Stimulated activated CD8-positive, alpha-beta memory T cell treated with anti-CD3 and anti-CD28 coated beads, Interleukin-7, amount 100 ng/mL, for 48 hours (primary cell): Measurements from ENCODE around the gene CMC1.
"Not testable (repeated sequence)": the region's sequence is repeated elsewhere in the genome, so short reads cannot be mapped to it uniquely, and the experiment has no call there.

ENCODE experiments used
- DNase-seq, 2 donors: peaks; one replicate each; pipeline ENCODE4 v3.0.0-alpha.2; 2020; ENCODE audit warnings: low read depth in 1 of 2; ENCODE audit errors: extremely low read depth in 1 of 2

The CMC1 gene

DNA sequence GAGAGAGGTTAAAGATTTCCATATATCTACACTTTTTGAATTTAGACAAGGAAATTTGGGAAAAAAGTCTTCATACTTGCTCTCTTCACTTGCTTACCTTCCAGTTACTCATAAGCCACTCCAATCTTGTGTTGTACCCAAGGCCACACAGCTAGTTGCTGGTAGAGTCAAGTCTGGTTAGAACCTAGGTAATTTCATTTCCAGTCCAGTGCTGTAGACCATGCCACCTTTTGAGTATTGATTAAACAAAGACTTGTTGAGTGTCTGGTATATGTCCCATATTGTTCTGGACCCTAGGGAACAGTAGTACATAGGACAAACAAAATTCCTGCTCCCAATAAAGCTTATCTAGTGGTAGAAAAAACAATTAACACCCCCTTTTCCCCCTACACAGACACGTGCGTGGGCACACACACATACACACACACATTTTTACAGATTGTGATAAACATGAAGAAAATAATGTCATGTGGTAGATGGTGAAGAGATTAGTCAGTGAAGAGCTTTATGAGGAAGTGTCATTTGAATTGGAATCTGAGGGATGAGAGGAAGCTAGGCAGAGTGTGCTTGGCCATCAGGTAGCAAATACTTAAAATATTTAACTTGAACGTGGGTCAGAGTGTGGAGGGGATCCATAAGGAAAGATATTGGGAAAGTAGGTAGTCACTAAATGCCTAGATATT, 2.1 kb downstream of the CMC1 start:
- no peak for DNase-seq

DNA sequence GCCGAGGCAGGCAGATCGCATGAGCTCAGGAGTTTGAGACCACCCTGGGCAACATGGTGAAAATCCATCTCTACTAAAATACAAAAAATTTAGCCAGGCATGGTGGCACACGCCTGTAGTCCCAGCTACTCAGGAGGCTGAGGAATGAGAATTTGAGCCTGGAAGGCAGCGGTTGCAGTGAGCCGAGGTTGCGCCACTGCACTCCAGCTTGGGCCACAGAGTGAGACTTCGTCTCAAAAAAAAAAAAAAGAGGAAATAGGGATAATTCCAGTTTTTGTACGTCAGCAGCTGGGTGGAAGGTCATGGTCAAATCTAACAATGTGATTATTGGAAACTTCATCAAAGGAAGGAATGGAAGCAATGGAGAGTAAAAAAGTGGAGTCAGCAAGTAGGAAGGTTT, 3.1 kb downstream of the CMC1 start:
- no peak for DNase-seq

DNA sequence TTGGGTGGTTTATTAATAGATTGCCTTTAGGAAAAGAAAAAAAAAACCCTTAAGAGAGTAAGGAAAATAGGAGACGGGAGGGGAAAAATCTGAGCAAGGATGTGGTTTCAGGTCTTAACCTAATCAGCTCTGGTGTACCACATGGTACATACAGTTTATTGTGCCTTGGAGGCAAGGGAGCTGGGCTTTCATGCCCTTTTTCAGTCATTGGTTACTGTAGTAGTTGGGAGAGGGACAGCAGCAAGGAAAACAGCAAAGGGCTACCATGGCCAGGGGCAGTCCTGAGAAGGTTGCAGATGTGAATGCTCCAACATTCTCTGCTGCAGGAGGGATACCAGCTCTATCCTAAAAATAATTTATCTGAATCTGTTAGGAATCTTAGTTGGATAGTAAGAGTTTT, 5.9 kb downstream of the CMC1 start:
- DNase-seq: no peak

DNA sequence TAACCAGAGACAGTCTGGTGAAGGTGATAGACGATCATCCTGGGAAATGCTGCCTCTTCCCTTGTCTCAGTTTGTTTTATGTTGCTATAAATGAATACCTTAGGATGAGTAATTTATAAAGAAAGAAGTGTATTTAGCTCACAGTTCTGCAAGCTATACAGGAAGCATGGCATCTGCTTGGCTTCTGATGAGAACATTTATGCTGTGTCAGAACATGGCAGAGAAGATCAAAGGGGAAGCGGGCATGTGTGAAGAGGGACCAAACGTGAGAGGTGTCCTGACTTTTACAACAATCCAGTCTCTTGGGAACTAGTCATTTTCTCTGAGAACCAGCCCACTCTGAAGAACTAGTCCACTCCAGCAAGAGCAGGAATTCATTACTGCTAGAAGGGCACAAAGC, 9.6 kb downstream of the CMC1 start:
- no peak for DNase-seq

DNA sequence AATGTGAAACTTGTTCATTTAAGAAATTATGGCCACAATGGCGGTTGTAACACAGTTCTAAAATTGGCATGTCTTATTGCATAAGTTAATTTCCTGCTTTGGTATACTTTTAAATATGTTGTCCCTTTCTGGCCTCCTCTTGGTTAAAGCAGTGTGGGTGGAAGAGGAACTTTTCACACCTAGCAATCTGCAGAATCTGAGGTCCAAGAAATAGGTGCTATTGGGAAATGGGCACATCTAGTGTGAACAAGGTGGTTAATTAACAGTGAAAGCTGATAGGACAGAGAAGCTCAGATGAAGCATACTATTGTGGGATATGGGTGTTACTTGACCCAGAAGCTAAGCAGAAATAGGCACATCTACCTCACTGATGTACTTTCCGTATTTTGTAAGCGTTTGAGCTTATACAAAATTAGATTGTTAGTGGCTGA, 10.6 kb downstream of the CMC1 start:
- DNase-seq: no peak

DNA sequence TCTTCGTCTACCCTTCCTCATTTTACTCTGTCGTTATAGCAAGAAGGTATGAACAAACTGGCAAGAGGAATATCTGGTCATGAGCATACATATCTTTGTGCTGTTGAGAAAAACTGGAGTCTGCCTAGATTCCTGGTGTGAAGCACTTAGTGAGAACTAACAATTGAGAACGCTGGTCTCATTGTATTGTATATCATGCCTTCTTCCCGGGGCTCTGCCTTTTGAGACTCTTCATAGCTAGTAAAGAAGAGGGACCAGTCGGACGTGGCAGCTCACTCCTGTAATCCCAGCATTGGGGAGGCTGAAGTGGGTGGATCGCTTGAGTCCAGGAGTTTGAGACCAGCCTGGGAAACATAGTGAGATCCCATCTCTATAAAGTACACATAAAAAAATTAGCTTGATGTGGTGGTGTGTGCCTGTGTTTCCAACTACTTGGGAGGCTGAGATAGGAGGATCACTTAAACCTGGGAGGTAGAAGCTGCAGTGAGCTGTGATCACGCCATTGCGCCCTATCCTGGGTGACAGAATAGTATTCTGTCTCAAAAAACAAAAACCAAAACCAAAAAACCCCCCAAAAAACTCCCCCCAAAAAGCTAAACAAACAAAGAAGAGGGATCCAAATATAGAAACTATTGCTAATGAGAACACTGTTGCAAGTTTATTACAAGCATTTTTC, 11.8 kb downstream of the CMC1 start:
- DNase-seq: no peak

DNA sequence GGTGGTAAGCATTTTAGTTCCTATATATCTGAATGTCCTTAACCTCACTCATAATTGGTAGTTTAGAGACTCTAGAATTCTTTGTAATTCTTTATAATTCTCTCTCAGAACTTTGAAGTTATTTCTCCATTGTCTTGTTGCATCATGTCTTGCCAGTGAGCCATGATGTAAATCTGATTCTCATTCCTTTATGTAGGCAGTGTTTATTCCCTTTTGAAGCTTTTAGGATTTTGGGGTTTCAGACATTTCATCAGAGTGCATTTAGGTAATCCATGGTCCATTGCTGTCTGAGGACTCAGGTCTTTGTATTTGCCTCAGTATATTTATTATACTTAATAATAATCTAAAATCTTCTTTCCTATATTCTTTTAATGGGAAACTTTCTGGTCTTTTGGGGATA, 20.6 kb downstream of the CMC1 start:
- no peak for DNase-seq

DNA sequence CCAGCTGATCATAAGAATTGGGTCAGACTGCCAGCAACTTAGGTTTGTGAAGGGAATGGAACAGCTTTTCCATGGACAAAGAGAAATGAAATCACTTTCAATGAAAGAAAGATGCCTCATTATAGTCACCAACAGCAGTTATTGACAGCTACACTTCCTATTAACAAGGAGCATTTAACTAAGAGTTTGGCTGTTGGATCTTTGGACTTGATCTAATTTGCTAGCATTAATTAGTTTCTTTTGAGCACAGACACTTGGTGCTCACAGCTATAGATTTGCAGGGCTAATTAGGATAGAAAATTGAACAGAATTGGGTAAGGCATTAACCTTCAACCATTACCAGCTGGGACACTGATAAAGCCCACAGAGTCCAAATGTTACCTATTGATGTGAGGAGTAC, 24.2 kb downstream of the CMC1 start:
- no peak for DNase-seq

DNA sequence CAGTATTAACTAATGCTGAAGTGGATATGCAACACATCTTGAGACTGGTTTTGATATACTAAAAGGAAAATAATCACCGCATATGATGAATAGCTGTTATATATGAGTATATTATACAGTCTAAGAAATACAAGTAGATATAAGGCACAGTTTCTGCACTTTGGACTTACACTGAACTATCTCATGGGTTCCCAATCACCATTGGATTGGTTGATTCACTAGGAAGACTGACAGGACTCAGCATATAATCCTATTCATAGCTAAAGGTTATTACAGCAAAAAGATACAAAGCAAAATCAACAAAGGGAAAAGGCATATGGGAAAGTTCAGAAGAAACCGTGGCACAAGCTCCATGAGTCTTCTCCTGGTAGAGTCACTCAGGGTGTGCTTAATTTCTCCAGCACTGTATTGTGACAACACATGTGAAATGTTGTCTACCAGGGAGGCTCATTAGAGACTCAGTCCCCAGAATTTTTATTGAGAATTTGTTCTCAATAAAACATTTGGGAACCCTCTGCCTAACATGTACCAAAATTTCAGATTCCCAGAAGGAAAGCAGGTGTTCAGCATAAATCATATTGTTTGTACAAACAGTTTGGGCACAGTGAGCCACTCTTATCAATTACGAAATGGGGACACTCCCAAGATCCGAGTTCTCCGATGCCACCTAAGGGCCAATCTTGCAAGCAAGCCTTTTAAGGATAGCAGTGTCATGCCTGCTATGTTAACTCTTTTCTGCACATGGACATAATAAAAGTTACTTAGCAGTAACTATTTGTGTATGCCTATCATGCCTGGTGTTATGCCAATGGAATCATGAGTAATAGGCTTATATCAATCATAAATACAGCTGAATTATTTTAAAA, 26.8 kb downstream of the CMC1 start:
- no peak for DNase-seq

DNA sequence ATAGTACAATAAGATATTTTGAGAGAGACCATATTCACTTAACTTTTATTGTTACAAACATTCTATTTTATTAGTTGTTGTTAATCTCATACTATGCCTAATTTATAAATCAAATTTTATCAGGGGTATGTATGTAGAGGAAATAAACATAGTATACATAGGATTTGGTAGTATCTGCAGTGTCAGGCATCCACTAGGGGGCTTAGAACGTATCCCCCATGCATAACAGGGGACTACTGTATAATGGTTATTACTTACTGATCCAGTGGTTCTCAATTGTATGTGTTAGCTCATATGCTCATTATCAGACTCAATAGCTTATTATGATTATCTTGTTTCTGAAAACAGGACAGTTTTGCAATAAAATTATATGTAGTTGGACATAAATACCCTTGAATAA, 27.6 kb downstream of the CMC1 start:
- no peak for DNase-seq

DNA sequence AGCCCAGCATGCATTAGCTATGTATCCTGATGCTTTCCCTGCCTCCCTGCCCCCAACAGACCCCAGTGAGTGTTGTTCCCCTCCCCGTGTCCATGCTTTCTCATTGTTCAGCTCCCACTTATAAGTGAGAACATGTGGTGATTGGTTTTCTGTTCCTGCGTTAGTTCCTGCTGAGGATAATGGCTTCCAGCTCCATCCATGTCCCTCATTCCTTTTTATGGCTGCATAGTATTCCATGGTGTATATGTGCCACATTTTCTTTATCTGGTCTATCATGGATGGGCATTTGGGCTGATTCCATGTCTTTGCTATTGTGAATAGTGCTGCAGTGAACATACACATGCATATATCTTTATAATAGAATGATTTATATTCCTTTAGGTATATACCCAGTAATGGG, 28.5 kb downstream of the CMC1 start:
- DNase-seq: not testable (repeated sequence)

DNA sequence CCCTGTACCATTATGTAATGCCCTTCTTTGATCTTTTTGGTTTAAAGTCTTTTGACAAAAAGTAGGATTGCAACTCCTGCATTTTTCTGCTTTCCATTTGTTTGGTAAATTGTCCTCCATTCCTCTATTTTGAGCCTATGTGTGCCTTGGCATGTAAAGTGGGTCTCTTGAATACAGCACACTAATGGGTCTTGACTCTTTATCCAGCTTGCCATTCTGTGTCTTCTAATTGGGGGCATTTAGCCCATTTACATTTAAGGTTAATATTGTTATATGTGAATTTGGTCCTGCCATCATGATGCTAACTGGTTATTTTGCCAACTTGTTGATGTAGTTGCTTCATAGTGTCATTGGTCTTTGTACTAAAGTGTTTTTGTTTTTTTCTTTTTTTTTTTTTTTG, 32.4 kb downstream of the CMC1 start:
- DNase-seq: no peak

DNA sequence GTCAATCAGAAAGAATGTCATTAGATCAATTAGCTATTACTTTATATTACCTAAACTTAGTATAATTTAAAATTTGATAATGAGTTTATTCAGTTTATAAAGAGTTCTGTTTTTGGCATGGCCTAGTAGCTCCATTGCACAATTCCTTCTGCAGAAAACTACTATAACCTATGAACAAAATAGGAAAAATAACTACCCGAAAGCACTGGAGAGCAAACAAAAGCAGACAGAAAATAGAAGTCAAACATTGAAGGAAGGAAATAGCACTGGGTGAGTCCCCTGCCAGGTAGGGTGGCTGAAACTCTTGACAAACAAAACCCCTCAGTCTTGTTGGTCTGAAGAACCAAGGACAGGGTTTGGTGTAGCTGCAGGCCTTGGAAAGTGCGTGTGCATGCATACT, 37.5 kb downstream of the CMC1 start:
- no peak for DNase-seq

DNA sequence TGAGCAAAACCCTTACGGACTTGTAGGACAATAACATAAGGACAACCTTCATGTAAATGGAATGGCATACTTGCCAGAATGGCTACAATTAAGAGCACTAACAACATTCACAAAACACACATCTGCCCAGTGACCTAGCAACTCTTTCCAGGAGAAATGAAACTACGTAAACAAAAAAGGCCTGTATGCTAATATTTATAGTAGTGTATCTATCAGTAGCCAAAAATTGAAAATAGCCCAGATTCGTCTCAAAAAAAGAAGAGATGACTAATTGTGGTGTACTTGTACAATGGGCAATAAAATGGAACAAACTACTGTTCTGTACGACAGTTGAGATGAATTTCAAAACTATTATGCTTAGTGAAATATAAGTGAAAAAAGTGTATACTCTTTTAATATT, 38.4 kb downstream of the CMC1 start:
- no peak for DNase-seq

DNA sequence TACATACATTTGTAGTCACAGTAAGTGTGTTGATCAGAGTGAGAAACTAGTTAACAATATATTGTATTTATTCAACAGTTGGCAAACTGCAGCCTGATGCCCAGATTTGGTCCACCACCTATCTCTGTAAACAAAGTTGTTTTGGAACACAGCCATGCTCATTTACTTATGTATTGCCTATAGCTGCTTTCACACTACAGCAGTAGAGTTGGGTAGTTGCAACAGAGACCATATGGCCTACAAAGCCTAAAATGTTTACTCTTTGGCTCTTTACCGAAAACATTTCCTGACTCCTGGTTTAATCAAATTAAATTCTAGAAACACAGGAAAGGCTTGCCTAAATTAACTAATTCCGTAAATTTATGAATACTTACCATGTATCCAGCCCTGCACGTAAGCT, 39.4 kb downstream of the CMC1 start:
- DNase-seq: no peak

DNA sequence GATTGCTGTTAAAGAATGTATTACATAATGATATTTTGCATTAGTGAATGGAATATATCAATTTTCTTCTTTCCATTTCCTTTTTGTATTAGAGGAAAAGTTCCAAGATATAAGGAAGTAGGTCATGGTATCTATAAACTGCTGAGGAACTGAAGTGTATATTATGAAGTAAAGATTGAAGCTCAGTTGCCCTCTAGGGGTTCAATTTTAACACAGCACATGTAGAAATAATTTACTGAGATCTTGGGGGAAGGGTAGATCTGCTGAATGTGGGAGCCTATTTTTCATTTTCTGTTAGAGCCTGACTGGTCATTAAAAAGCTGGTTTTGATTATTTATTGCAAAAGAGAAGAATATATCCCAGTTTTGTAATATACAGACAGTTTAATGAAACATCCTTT, 45.2 kb downstream of the CMC1 start:
- DNase-seq: no peak

DNA sequence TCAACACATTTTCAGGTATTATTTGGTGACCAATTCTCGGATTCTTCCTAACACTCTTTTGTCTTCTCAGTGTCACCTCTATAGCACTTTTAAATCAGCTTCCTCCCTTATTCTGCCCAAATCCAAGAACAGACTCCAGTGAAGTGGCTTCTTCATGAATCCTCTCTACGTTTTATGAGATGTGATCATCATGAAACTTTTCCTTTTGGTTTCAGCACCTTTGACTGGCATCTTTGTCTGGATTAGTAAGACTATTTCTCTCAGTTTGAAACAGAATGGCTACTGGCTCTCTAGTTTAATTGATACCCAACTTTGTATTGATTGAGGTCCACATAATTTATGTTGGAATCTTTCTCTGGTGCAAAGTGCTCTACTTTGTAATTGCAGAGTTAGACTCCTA, 45.6 kb downstream of the CMC1 start:
- no peak for DNase-seq

DNA sequence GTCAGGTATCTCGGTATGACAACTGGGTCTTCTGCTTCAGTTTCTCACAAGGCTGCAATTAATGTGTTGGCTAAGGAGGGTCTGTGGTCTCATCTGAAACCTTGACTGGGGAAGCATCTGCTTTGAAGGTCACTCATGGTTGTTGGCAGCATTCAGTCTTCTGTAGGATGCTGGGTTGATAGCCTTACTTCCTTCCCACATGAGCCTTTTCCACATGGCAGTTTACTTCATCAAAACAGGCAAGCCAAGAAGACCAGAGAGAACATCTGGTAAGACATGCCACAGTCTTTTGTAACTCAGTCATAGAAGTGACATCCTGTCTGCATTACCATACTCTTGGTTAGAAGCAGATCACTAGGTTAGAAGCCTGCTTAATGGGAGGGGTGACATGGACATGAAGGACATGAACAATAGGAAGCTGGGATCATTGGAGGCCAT, 49.5 kb downstream of the CMC1 start:
- DNase-seq: no peak

DNA sequence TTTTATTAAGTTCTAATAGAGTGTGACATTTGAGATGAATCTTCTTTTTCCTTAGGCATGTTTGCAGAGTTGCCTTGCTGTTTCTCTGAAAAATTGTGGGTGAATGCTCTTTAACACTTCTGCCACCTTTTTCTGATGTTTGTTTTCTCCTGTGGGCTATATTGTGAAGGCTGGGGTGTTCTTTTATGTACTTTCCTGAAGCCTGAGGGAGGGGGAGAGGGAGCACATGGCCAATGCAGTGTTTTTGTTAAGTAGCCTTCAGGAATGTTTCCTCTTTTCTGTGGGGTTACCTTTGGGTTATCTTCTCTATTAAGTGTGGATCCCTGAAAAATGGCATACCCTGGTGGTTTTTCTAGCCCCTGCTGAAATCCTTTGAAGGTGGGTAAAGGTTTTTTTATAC, 50.2 kb downstream of the CMC1 start:
- no peak for DNase-seq

DNA sequence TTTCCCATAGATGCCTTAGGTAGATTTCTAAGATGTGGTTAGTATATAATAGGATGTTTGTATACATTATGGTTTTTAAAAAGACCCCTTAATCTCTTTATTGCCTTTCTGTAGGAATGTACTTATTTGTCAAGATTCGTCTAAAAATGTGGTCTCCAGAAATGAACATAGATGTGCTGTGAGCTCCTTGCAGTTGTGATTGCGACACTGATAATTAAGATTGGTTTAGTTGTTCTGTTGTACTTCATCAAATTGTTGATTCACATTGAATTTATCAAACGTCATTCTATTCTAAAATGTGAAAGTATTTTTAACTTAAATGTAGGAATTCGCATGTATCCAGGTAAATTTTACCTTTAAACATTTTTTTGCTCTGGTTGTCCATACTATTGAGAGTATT, 51.2 kb downstream of the CMC1 start:
- no peak for DNase-seq

DNA sequence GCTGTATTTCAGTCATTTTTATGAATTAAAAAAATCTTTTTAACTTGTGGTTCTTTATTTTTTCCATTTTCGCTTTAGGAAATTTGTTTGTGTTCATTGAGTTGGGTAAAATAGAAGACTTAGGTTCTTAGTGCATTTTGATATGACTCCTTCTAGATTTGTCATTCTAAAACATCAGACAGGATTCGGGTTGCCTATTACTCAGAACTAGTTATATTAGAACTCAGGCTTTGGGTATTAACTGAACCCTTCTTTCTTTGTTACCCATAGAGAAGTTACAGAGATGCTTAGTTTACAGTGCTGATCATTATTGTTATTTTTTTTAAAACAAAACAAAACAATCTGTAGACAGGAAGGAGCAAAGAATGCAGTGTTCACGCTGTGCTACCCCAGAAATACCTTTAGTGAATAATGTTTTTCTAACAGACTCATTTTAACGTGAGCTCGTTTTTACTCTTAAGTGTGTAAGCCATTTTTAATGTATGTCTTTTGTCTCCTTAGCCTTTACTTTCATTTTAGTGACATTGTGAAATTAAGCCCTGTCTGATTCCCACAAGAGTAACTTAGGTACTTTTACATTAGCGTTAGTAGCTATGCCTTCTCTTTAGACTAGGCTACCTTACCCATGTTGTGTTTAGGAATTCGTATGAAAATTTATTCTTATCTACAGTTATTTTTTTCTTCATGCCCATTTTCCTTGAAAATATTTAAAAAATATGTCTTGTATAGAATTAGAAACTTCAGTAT, 53.4 kb downstream of the CMC1 start:
- DNase-seq: no peak
